HUDEP-2 (cell line): ENCODE results near the gene ZNF407.

Experiments
- DNase-seq, 76 experiments: peaks; one replicate each; lab custom pipeline; 2025; ENCODE audit not compliant: unreplicated experiment in 76 of 76; lab: John Stamatoyannopoulos, UW

ZNF407 gene

DNA sequence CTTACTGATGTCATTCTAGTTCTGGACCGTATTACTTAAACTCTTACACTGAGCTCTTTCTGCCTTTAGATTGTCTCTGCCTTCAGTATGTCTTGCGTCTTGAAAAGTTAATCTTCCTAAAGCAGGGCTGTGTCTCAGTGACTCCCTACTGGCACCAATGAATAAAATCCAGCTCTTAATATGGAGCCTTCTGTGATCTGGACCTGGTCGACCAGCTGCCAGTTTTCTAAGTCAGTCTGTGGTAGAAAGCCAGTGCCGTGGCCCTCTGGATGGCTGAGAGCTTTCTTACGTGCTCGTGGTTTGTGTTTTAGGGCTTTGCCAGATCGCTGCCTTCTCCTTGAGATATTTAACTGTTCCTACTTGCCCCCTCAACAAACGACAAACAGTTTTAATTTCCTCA is 26.8 kb downstream of the ZNF407 start:
- DNase-seq = no peak

DNA sequence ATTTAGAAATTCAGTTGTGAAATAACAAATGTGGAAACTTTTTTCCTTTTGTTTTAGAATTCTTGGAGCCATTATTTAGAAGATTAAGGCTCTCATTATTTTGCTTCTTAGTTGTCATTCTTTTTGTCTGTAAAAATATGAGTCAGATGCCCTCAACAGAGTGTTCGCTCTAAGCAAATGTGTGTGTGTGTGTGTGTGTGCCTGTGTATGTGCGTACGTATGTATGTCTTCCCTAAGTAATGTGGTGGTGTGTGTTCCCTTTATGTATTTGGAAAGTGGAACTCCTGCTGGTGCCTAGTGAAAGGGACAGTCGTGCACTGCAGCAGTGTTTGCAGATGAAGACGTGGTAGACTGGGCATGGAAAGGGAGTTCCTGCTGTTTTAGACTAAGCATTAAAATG is 27.5 kb downstream of the ZNF407 start:
- DNase-seq = no peak

DNA sequence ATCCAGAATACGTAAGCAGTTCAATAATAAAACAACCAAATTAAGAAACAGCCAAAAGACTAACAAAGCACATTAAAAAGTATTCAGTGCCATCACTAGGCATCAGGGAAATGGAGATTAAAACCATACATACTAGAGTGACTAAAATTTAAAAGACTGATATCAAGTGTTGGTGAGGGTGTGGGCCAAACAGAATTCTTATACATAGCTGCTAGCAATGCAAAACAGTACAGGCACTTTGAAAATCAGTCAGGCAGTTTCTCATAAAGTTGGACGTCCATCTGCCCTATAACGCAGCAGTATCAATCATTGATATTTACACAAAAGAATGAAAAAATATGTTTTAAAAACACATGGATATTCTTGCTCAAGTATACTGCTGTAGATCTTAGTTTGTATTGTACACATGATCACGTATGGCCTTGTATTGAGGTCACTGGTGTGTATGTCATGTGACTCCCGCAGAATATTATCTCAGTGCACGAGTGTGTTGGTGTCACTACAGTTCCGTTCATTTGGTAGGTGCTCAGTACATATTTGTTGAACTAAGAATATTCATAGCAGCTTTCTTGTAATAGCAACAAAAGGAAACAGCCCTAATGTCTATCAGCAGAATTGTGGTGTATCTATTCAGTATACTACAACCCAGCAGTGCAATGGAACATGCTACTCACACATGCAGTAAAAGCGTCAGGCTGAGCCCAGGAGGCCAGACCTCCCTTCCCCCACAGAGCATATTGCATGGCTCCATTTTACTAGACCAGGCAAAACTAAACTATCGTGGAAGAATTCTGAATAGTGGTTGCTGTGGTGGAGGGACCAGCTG is 28.6 kb downstream of the ZNF407 start:
- no peak for DNase-seq

DNA sequence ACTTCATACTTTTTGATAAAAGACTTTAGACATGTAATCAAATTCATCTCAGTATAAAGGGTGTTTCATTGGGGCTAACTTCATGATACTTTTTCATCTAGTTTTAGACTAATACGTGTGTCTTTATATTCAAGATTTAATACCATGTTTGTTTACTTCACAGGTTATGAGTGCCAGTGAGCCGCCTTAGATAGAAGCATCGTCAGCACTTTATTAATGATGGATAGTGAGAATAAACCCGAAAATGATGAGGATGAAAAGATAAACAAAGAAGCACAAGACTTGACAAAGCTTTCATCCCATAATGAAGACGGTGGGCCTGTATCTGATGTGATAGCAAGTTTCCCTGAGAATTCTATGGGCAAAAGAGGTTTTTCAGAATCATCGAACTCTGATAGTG is 33.1 kb downstream of the ZNF407 start:
- DNase-seq = no peak

DNA sequence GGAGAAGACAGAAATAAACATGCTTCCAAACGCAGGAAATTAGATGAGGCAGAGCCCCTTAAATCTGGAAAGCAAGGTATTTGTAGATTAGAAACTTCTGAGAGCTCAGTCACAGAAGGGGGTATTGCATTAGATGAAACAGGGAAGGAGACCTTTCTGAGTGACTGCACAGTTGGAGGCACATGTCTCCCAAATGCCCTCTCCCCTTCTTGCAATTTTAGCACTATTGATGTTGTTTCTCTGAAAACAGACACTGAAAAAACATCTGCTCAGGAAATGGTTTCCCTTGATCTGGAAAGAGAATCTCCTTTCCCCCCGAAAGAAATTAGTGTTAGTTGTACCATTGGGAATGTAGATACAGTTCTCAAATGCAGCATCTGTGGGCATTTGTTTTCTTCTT is 33.5 kb downstream of the ZNF407 start:
- no peak for DNase-seq

DNA sequence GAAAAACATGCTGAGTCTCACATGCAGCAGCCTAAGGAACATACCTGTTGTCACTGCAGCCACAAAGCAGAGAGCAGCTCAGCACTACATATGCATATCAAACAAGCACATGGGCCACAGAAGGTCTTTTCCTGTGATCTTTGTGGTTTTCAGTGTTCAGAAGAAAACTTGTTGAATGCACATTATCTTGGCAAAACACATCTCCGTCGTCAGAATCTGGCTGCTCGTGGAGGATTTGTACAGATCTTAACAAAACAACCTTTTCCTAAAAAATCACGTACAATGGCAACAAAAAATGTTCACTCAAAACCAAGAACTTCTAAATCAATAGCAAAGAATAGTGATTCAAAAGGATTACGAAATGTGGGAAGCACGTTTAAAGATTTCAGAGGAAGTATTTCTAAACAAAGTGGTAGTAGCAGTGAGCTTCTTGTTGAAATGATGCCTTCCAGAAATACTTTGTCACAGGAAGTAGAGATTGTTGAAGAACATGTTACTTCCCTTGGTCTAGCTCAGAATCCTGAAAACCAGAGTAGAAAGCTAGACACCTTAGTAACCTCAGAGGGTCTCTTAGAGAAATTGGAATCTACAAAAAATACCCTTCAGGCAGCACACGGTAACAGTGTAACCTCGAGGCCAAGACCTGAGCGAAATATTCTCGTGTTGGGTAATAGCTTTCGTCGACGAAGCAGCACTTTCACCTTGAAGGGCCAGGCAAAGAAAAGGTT is 34.1 kb downstream of the ZNF407 start:
- no peak for DNase-seq

DNA sequence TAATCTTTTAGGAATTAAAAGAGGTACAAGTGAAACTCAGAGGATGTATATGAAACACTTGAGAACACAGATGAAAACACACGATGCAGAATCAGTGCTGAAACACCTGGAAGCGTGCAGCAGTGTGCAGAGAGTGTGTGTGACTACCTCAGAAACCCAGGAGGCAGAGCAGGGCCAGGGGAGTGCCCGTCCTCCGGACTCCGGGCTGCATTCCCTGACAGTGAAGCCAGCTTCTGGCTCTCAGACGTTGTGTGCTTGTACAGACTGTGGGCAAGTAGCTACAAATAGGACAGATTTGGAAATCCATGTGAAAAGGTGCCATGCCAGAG is 34.6 kb downstream of the ZNF407 start:
- DNase-seq = no peak

DNA sequence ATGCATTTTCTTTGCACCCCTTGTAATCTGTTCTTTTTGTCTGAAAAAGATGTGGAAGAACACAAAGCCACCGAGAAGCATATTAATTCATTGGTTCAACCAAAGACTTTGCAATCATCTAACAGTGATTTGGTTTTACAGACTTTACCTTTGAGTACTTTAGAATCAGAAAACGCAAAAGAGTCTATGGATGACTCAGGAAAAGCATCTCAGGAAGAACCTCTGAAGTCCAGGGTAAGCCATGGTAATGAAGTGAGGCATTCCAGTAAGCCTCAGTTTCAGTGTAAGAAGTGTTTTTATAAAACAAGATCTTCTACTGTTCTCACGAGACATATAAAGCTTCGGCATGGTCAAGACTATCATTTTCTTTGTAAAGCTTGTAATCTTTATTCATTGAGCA is 35.2 kb downstream of the ZNF407 start:
- DNase-seq = no peak

DNA sequence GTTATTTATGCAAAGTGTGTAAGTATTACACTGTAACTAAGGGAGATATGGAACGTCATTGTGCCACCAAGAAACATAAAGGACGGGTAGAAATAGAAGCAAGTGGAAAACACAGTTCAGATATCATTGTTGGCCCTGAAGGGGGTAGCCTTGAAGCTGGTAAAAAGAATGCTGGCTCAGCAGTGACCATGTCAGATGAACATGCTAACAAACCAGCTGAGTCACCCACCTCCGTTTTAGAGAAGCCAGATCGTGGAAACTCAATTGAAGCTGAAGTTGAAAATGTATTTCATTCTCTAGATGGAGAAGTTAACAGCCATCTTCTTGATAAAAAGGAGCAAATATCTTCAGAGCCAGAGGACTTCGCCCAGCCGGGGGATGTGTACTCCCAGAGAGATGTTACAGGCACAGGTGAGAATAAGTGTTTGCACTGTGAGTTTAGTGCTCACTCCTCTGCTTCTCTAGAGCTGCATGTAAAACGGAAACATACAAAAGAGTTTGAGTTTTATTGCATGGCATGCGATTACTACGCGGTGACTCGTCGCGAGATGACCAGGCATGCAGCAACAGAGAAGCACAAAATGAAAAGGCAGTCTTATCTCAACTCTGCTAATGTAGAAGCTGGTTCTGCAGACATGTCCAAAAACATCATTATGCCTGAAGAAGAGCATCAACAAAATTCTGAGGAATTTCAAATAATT is 36.1 kb downstream of the ZNF407 start:
- no peak for DNase-seq

DNA sequence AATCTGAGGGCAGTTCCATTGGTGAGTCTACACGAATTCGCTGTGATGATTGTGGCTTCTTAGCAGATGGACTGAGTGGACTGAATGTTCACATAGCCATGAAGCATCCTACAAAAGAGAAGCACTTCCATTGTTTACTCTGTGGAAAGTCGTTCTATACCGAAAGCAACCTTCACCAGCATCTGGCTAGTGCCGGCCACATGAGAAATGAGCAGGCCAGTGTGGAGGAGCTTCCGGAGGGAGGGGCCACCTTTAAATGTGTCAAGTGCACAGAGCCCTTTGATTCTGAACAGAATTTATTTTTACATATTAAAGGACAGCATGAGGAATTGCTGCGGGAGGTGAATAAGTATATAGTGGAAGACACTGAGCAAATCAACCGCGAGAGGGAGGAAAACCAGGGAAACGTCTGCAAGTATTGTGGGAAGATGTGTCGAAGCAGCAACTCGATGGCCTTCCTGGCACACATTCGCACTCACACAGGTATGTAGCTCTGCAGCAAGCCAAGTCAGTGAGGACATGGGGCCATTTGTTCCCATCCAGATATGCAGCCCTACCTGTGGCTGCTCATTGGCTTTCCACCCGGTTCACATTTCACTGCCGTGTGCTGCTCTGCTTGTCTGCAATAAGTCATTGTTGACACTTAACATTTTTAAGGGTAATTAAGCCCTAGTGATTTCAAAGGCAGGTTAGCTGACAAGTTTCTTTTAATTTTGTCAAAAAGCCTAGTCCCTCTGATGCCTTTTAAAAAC is 37.7 kb downstream of the ZNF407 start:
- DNase-seq = no peak

DNA sequence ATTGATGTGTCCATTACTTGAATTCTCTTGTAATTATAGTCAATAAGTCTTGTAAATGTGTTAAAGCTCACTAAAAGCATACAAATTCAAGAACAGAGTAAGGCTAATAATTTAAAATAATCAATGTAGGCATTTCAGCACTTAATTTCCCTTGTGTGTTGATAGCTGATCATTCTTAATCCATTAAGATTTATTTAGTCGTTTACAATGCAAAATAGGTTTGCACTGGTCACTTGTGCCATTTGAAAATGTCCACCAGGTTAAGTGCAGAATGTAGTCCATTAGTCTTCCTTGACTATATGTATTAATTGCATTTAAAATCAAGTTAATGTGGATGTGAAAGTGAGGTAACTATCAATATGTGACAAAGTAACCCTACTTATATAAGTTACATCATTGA is 39.4 kb downstream of the ZNF407 start:
- DNase-seq = no peak

DNA sequence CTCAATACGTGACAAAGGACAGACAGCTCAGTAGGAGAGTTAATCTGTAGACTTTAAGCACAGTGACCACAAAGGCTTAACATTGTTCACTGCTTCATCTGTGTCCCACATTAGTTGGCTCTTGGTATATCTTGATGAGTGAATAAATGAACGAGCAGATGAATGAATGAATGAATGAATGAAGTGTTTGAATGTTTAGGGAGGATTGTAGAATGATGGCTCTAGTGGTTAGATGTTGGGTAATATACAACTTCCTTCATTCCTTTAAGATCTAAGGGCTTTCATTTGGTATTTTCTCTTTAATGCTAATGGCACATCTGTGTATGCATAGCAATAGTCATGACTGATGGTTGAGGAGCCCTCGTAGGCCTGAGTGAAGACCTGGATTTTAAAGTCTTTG is 40.5 kb downstream of the ZNF407 start:
- DNase-seq = no peak

DNA sequence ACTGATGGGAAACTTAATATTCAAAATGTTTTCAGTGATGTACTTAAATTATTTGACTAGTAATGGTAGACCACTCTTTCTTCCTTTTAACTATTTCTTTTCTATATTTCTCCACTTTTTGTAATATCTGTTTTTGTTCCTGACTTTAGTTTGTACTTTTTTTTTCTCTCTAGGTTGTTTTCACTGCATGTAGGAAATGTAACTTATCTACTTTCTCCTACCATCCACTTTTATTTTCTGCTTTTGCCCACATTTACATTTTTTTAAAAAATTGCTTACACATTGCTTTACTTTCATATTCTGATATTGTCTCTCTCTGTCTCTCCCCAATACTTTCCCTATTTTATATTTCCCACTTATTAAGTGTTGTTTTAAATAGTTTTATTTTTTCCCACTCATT is 47.0 kb downstream of the ZNF407 start:
- DNase-seq = no peak

DNA sequence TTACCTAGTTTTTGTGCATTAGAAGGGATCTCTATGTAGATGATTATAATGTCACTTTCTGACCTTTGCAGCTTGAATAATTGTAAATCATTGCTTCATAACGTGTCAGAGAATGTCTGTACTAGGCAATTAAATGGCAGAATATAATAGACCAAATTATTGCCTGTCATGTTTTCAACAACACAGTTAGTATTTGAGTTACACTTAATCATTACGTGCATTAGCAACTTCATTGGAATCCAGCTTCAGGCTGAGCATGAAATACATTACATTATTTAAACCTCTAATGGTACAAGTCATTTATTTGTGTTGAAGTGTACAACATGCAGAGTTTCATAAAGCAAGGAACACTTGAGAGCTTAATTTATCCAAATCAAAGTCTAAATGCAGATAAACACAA is 48.0 kb downstream of the ZNF407 start:
- no peak for DNase-seq

DNA sequence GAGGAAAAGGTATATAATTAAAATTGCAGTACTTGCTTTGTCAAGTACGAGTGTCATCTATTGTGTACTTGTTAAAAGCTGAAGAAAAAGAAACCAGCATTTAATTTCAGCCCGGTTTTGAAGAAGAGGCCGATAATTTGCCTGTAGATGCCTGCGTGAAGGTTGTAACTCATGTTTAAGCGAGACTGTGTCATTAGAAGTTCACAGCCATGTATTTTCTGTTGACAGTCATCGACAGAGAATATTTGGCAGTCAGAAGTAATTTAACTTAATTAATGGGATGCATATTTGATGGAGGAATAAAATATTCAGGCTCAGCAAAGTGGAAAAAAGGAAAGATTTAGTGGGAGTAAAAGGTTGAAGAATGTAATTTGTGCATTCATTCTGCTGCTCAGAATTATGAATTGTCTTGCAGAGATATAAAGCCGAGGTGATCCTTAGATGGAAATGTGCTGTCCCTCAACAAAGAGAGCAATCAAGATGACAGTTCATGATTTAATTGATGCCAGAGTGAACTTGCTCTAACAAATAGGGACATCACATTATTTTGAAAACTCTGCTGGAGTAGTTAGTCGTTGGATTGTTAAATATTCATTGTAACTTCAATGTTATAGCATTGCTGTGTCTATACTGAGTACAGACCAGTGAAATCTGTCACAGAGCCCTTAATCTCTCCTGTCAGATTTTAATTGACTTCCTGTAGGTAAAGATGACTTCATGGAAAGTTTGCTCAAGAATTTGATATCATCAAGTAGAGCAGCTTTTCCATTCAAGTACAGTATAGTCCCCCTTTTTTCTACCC is 53.9 kb downstream of the ZNF407 start:
- no peak for DNase-seq

DNA sequence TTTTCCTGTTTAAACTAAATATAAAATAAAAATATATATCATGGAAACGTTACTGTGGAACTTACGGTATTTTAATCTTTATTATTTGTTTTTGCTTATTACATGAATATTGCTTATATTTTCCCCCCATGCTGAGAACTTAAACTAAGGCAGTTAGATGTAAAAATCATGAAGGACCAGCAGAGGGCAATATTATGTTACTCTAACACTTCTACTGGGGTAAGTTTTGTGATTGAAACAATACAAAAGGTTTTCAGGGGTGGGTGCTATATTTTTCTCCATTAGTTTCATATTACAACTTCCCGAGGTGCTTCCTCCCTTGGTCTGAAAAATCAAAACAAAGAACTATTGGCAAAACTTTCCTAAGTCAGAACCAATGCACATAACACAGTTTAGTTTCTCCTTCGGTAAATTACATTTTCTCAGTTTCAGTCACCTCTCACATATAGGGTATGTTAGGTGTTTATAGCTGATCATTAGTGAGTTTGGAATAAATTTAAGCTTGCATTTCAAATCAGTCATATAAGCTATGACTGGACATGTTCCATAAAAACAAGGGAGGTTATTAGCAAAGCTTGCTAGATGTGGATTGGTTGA is 54.8 kb downstream of the ZNF407 start:
- DNase-seq = peak in 20 of 76 experiments; percentile 1 to 62 (median 24)

DNA sequence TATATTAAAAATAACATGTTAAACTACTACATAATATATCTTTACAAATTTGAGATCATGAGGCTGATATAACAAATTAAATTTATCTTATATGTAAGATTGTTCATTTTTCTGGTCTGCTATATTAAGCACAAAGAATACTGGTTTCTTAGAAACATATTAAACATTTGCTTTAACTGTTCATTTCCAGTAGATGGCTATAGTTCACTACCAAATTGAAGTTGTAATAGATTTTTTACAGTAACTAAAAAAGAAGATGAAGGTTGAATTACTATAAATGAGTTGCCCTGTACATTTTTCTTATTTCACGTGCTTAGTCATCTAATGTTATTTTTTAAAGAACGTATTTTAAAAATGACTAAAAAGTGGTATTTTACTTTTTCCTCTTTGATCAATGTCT is 57.0 kb downstream of the ZNF407 start:
- peak in 2 of 76 experiments; percentile 5 to 15 for DNase-seq

DNA sequence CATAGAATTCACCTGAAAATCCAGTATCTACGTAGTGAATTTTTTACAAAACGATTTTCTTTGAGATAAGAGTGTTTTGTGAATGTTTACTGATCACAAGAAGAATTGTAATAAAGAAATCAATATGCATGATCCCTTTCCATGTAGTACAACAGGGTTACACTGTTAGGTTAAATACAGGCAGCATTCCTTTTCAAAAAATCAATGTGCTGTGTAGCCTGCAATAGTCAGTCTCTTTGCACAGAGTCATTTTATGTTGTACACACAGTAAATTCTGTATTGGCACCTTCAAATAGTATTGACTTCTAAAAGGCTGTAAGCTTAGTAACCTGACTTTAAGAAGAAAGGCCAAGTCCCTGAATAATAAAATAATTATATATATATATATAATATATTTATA is 63.3 kb downstream of the ZNF407 start:
- DNase-seq = no peak

DNA sequence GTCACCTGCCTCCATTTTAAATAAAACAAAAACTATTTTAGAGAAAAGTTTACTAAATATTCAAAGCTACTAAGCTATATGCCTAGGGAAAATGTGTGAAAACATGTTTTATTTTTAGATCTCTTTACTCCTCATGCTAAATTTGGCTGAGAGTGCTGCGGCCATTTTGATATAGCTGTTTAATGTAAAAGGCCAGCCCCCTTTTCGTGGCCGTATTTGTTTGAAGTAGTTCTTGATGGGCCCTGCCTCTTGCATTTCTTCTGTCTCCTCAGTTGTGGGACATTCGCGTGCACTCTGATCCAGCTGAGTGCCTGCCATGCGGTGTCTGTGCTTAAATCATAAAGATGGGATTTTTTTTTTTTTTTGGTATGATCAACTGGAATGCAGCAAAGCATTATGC is 64.0 kb downstream of the ZNF407 start:
- no peak for DNase-seq

DNA sequence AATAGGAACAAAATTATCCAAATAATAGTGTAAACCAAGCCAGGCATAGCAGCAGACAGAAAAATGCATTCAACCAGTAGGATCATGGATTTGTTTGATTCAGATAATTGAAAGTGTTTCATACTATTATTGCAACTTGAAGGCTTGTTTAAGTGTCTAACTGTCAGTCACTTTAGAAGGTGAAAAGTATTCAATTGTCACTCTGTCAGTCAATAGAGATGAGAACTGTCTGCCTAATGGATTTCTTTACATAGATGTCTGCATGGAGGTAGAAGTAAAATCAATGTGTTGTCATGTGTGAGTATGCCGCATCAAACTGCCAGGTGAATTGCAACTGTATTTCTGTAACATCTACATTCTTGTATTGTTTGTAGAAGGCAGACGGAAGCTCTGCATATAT is 65.0 kb downstream of the ZNF407 start:
- no peak for DNase-seq
